GM12891 (cell line): ENCODE measurements around the gene TBRG4.

Source experiments
- DNase-seq: peaks from one replicate; pipeline ENCODE4 v3.0.0; 2011; ENCODE audit warnings: low spot score; ENCODE audit not compliant: insufficient read length
- FAIRE-seq: peaks from 2 replicates; lab custom pipeline; 2011; peaks lifted over from hg19 to GRCh38; lab: Jason Lieb, UNC
- PAX5 ChIP-seq: IDR thresholded peaks from 2 replicates; pipeline ENCODE4 v1.6.1; 2011; ENCODE audit warnings: low read length, moderate library complexity, mild to moderate bottlenecking; ENCODE audit not compliant: insufficient read depth, severe bottlenecking
- POLR2A ChIP-seq: IDR thresholded peaks from 2 replicates; pipeline ENCODE4 v1.6.1; 2011; ENCODE audit warnings: low read depth, low read length, control low read depth
- POLR2AphosphoS5 ChIP-seq: IDR thresholded peaks from 2 replicates; pipeline ENCODE4 v1.6.1; 2011; ENCODE audit warnings: low read depth, low read length, control low read depth
- POU2F2 ChIP-seq: IDR thresholded peaks from 2 replicates; pipeline ENCODE4 v1.6.1; 2011; ENCODE audit warnings: low read depth, mild to moderate bottlenecking, control low read depth, low read length, moderate library complexity
- SPI1 ChIP-seq: IDR thresholded peaks from 2 replicates; pipeline ENCODE4 v1.6.1; 2011; ENCODE audit warnings: low read depth, low read length, control low read depth
- TAF1 ChIP-seq: IDR thresholded peaks from 2 replicates; pipeline ENCODE4 v1.6.1; 2011; ENCODE audit warnings: low read depth, low read length, control low read depth

TBRG4 gene

GRCh38 chr7:45086331-45087065 lies 25.0 kb downstream of the TBRG4 start:
- FAIRE-seq = no peak
- DNase-seq = no peak
- no peak for TF ChIP-seq POU2F2
- TF ChIP-seq POLR2AphosphoS5 = no peak
- TF ChIP-seq PAX5 = no peak
- TF ChIP-seq SPI1 = no peak
- TF ChIP-seq POLR2A = no peak
- no peak for TF ChIP-seq TAF1

GRCh38 chr7:45085619-45086200 lies 25.8 kb downstream of the TBRG4 start:
- DNase-seq = no peak
- no peak for FAIRE-seq
- TF ChIP-seq PAX5 (no peak), POU2F2 (no peak), POLR2A (no peak), TAF1 (no peak), SPI1 (no peak), POLR2AphosphoS5 (no peak)

- TF ChIP-seq POLR2AphosphoS5 (no peak), POU2F2 (no peak), PAX5 (no peak), SPI1 (no peak), TAF1 (no peak), POLR2A (no peak)
- no peak for FAIRE-seq
- DNase-seq = no peak
Observed at GRCh38 chr7:45084901-45085618, 26.4 kb downstream of the TBRG4 start.

GRCh38 chr7:45084336-45084735 lies 27.2 kb downstream of the TBRG4 start:
- no peak for DNase-seq
- no peak for FAIRE-seq
- TF ChIP-seq POU2F2 (no peak), POLR2A (no peak), SPI1 (no peak), PAX5 (no peak), POLR2AphosphoS5 (no peak), TAF1 (no peak)

- TF ChIP-seq TAF1 = no peak
- no peak for TF ChIP-seq PAX5
- no peak for TF ChIP-seq SPI1
- TF ChIP-seq POU2F2 = no peak
- TF ChIP-seq POLR2AphosphoS5 = no peak
- no peak for TF ChIP-seq POLR2A
- FAIRE-seq (no peak), DNase-seq (no peak)
Observed at GRCh38 chr7:45082831-45083331, 28.6 kb downstream of the TBRG4 start.

- TF ChIP-seq POU2F2 (no peak), POLR2A (no peak), SPI1 (no peak), PAX5 (no peak)
- no peak for DNase-seq
- FAIRE-seq = no peak
Observed at GRCh38 chr7:45082031-45082830, 29.3 kb downstream of the TBRG4 start.

GRCh38 chr7:45081670-45081974 lies 29.9 kb downstream of the TBRG4 start:
- no peak for FAIRE-seq
- DNase-seq = no peak
- no peak for TF ChIP-seq POLR2A
- TF ChIP-seq POU2F2 = no peak
- TF ChIP-seq TAF1 = no peak
- no peak for TF ChIP-seq SPI1
- no peak for TF ChIP-seq PAX5
- TF ChIP-seq POLR2AphosphoS5 = no peak

- no peak for FAIRE-seq
Observed at GRCh38 chr7:45080958-45081669, 30.4 kb downstream of the TBRG4 start.

More at GRCh38 chr7:45080958-45081669, 30.4 kb downstream of the TBRG4 start:
- DNase-seq = no peak
- TF ChIP-seq POLR2A (no peak), POU2F2 (no peak), POLR2AphosphoS5 (no peak), TAF1 (no peak)
